GM21528 (cell line): ENCODE measurements around the gene BTBD3.

Experiments
- ATAC-seq: cut with Tn5 transposase; IDR thresholded peaks from one replicate; pipeline ENCODE4 v1.9.1; 2021; ENCODE audit warnings: mild to moderate bottlenecking, moderate library complexity; ENCODE audit not compliant: unreplicated experiment, low FRiP score

Gene BTBD3

DNA sequence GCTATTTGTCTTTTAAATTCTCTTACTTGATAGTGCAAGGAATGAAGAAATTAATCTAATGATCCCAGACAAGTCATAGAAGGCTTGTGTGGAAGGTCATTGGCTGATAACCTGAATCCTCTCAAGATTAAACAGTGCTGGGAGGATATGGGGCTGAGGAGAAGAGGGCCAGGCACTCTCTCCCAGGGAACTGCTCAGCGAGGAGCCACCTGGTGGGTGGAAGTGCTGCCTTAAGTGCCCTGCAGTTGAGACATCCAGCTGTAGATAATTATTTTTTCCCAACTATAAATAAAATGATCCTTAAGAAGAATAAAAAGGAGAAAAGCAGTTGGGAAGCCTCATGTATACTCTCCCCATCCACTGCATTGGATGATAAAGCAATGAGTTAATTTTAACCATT is 47.9 kb downstream of the BTBD3 start:
- no peak for ATAC-seq

DNA sequence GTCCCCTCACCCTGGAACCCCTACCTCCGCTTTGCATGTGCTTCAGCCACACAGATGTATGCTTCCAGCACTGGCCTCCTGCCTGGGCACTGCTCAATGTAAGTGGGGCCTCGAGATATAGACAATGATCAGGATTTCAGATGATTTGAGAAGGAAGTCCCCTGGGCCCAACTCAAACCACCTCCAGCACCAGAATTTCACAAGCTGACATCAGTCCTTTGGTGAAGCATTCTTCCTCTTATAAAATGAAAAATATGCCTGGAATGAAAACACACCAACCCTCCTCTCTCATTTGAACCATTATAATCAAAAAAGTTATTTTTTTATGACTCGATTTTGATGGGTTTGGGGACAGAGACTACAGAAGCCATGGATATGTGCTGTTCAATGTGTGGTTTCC is 48.5 kb downstream of the BTBD3 start:
- ATAC-seq: no peak

DNA sequence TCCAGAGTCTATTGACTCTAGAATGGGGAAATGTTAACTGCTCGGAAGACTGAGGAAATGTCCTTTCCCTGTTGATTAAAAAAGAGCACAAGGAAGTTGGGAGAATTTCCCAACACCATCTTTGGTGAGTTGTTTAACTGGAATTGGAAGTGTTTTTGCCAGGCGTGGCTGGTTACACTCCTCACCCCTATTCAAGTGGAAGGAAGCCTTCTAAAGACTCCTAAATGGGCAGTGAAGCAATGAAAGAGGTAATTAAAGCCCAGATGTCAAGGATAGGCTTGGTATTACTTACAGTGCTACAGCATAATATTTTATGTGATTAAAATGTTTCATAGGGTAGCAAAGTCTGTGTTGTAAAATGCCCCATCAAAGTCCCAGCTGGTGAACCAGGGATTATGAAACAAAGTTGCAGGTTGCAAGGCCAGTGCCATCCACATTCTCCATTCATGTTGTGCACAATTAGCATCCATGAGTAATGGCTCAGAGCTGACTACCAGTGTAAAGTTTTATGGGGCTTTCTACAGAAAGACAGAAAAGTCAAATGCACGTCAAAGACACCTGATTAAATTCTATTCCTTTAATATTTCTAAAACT is 52.6 kb downstream of the BTBD3 start:
- no peak for ATAC-seq

DNA sequence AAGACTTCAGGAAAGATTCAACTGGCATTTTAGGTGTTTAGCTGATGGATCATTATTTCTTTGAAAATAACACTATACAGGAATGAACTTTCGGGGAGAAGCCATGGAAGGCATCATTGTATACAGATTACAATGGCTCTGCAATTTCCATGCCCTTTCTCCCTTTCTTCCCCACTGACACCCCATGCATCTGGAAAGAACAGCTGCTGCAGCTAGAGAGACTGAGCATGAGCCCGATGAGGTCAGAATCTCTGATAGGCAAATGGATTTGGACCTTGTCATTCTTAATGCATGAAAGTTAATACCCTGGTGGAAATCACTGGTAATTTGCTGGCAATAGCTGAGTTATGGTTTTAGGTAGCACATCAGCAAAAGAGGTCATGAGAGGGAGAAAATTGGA is 54.8 kb downstream of the BTBD3 start:
- no peak for ATAC-seq
